Heart right ventricle (tissue), 16 donors: ENCODE measurements around the gene ALDH3B2. TPM values are rescaled to one million over a fixed set of nuclear protein-coding genes. Genes with fewer than 3 reads are reported as not detected.
A peak's percentile ranks its signal among the peaks of the same experiment; 100 is the strongest.

Experiments
- ATAC-seq, 8 donors: fragments of 200-7000 bp; cut with Tn5 transposase; one replicate each; pipeline ENCODE4 v1.9.1; 2020; ENCODE audit warnings: mild to moderate bottlenecking in 8 of 8, moderate library complexity in 8 of 8, moderate number of reproducible peaks in 1 of 8
- DNase-seq, 2 donors: peaks; one replicate each; pipeline ENCODE4 v3.0.0-alpha.2; 2020
- H3K27ac ChIP-seq, 10 donors: fragments of 200-600 bp; sonication (generic) in 2 of 10; one replicate each; pipeline versions ENCODE4 v1.5.0 to v1.8.0; 2020 to 2022; ENCODE audit warnings: mild to moderate bottlenecking in 3 of 10
- H3K27me3 ChIP-seq, 7 donors: fragments of 200-600 bp; one replicate each; pipeline ENCODE4 v1.8.0; 2021 to 2022; ENCODE audit warnings: mild to moderate bottlenecking in 2 of 7
- H3K36me3 ChIP-seq, 9 donors: fragments of 200-600 bp; sonication (generic) in 1 of 9; one replicate each; pipeline versions ENCODE4 v1.5.0 to v1.8.0; 2020 to 2022; ENCODE audit warnings: mild to moderate bottlenecking in 2 of 9
- H3K4me1 ChIP-seq, 9 donors: fragments of 200-600 bp; sonication (generic) in 1 of 9; one replicate each; pipeline versions ENCODE4 v1.5.0 to v1.8.0; 2020 to 2022; ENCODE audit warnings: mild to moderate bottlenecking in 4 of 9
- H3K4me3 ChIP-seq, 10 donors: fragments of 200-600 bp; sonication (generic) in 2 of 10; one replicate each; pipeline versions ENCODE4 v1.5.0 to v1.8.0; 2020 to 2022; ENCODE audit warnings: mild to moderate bottlenecking in 7 of 10, moderate library complexity in 2 of 10
- H3K9me3 ChIP-seq, 11 donors: fragments of 200-600 bp in 10 of 11; sonication (generic) in 2 of 11; one replicate each; pipeline versions ENCODE4 v1.5.0 to v1.8.0; 2013 to 2022; ENCODE audit warnings: mild to moderate bottlenecking in 2 of 11, control low read depth in 1 of 11, moderate library complexity in 1 of 11
- WGBS, 2 donors: extraction: QIAGEN DNeasy Blood & Tissue Kit; methylation state at CpG; one replicate each; pipeline ENCODE4 v1.1.7; 2013; ENCODE audit warnings: inconsistent platforms in 1 of 2; 5-methylcytosine and 5-hydroxymethylcytosine counted together
- intact Hi-C, 10 donors: fragments of 100-400 bp; cut with DNase I; formaldehyde crosslinking; loops; one replicate each; pipeline versions ENCODE4 v1.11.1 to v1.14.2; 2022
- polyA plus RNA-seq, 2 donors: library from polyadenylated mRNA; stranded (reverse); fragments of 200-250 nt; gene quantifications; one replicate each; pipeline ENCODE4 v1.2.3, GENCODE V29; 2013
- total RNA-seq, 10 donors: library from RNA; stranded (reverse); fragmentation: NEBNext Ultra II Directional in 3 of 10; extraction: Animal tissue kit (Norgen Biotek cat#: 25700) in 3 of 10; gene quantifications; one replicate each; pipeline versions ENCODE4 v1.2.1 to v1.2.4, GENCODE V29; 2021 to 2023
- TF ChIP-seq, protein P1 (sequence below), 9 donors: fragments of 200-600 bp; sonication (generic) in 2 of 9; IDR thresholded peaks; one replicate each; pipeline versions ENCODE4 v1.5.0 to v1.8.0; 2021 to 2022; ENCODE audit warnings: antibody characterized with exemption in 9 of 9, mild to moderate bottlenecking in 5 of 9, moderate library complexity in 1 of 9
- donor health status: Arrhythmogenic right ventricular cardiomyopathy.
- donor health status: ischemic (EF 13 %, LVEDD 7.1; RV severe dilation, severe dysfunction).
- donor health status: healthy with polysubstance abuse.
- donor health status: DM: no; HTN: yes; CAD: no.
- donor health status: DM: no; HTN: no; CAD: no.
- donor health status: ischemic (EF 25% LVEDD 6.9; RV normal size, moderate dysfunction).
- donor health status: ischemic (EF 25% LVEDD 5.7; RV mildly dilated, moderate dysfunction).
- donor health status: healthy.
- donor health status: DM: yes; HTN: yes; CAD: no.
- donor health status: Ischemic cardiomyopathy.
- donor health status: ischemic (EF 35%, LVEDD 5.7; RV mildly dilated, moderate dysfunction).
- donor health status: nonischemic (EF 11% LVEDD 7.7; RV severe dilation, severe dysfunction).
- donor health status: DM: yes; HTN: yes; CAD: no.
- donor health status: PGD.
- donor health status: ischemic (EF 29% LVEDD 5.4; RV normal size, mild dysfunction).
- donor health status: nonischemic (EF 23%, LVEDD 6.1; RV moderate dilation, normal function).

ALDH3B2 gene
- total and polyA plus RNA-seq, 12 donors: 0.03 TPM; not detected in 11

DNA sequence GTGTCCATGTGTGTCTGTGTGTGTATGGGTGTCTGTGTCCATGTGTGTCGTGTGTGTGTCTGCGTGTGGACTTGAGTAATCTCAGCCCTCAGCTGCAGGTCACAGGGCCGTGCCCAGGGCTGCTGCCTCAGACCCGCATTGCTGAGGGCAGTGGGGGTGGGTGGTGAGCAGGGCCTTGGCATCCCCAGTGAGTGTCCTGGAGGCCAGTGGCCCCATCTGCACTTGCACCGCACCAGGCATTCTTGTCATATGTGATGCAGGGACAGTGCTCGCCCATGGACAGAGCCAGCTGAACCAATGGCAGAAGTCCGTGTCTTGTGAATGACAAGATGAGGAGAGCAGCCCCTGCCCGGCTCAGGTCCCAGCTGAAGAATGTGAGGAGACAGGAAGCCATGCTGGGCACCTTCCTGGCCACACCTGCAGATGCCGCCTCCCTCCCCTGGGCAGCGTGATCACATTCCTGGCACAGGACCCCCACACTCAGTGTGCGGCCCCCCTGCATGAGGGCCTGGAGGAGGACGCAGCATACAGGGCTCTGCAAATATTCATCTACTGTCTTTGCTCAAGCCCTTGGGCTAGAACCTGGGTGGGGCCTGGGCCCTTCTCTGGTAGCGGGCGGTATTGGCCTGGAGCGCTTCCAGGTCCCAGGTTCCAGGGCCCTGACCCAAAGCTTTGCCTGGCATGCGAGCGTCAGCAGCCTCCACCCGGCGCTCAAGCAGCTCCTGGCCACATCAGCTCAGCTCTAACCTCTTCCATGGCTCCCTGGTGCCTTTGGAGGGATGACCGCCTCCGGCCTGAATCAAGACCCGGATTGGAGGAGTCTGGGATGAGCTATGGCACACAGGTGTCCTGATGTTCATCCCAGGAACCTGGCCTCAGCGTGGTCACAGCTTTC, 3.9 kb downstream of the ALDH3B2 start:
- Histone ChIP-seq H3K4me1 (no peaks in the 10 kb centered on the region), H3K4me3 (no peak overlapping the region), H3K27ac (no peak overlapping the region), H3K9me3 (no peaks in the 10 kb centered on the region), H3K27me3 (peaks cover 0 to 23% (median 13%) of the 10 kb centered on the region in 7 donors), H3K36me3 (no peaks in the 10 kb centered on the region)
- DNase-seq: no peak
- WGBS, 2 donors: 81 to 84% methylated on average over 23 of the region's 23 CpGs
- intact Hi-C loops: no loop called here
- ATAC-seq: no peak
- TF ChIP-seq, protein P1, sequence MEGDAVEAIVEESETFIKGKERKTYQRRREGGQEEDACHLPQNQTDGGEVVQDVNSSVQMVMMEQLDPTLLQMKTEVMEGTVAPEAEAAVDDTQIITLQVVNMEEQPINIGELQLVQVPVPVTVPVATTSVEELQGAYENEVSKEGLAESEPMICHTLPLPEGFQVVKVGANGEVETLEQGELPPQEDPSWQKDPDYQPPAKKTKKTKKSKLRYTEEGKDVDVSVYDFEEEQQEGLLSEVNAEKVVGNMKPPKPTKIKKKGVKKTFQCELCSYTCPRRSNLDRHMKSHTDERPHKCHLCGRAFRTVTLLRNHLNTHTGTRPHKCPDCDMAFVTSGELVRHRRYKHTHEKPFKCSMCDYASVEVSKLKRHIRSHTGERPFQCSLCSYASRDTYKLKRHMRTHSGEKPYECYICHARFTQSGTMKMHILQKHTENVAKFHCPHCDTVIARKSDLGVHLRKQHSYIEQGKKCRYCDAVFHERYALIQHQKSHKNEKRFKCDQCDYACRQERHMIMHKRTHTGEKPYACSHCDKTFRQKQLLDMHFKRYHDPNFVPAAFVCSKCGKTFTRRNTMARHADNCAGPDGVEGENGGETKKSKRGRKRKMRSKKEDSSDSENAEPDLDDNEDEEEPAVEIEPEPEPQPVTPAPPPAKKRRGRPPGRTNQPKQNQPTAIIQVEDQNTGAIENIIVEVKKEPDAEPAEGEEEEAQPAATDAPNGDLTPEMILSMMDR (IDR thresholded peaks at IDR 0.05): no peak

DNA sequence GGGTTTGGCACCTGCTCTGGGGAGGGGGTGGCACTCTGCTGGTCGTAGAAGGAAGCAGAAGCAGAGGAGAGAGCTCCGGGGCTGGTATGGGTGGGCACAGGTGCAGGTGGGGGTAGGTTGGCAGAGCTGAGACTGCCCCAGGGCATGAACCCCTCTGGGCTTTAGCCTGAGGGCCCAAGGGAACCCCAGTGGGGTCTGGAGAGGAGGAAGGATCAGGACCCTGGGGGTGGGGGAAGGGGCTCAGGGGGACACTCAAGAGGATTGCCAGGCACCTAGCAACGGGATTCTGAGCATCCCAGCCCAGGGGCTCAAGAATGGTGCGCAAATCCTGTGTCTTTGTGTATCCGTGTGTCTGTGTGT, 6.3 kb downstream of the ALDH3B2 start:
- 63% methylated on average over 5 of the region's 5 CpGs for WGBS, 2 donors
- no peak overlapping the region for H3K27ac ChIP-seq
- intact Hi-C loops: no loop called here
- TF ChIP-seq, protein P1 (IDR thresholded peaks at IDR 0.05): no peak
- DNase-seq (no peak), ATAC-seq (no peak)
- H3K4me1 ChIP-seq: no peaks in the 10 kb centered on the region
- H3K4me3 ChIP-seq: no peak overlapping the region
- no peaks in the 10 kb centered on the region for H3K9me3 ChIP-seq
- peaks cover 0 to 6% (median 0%) of the 10 kb centered on the region in 7 donors for H3K27me3 ChIP-seq
- no peaks in the 10 kb centered on the region for H3K36me3 ChIP-seq

- TF ChIP-seq, protein P1 (IDR thresholded peaks at IDR 0.05): no peak
- no peaks in the 10 kb centered on the region for H3K36me3 ChIP-seq
- 84 to 85% methylated on average over 26 of the region's 26 CpGs for WGBS, 2 donors
- ATAC-seq: peak in 1 of 8 donors; percentile 39
- DNase-seq: no peak
- peaks cover 0 to 6% (median 0%) of the 10 kb centered on the region in 7 donors for H3K27me3 ChIP-seq
- intact Hi-C loops: no loop called here
- no peaks in the 10 kb centered on the region for H3K9me3 ChIP-seq
- H3K4me1 ChIP-seq: no peaks in the 10 kb centered on the region
- no peak overlapping the region for H3K4me3 ChIP-seq
- no peak overlapping the region for H3K27ac ChIP-seq
Observed at GRCh38 chr11:67667490-67668191, 6.8 kb downstream of the ALDH3B2 start.

DNA sequence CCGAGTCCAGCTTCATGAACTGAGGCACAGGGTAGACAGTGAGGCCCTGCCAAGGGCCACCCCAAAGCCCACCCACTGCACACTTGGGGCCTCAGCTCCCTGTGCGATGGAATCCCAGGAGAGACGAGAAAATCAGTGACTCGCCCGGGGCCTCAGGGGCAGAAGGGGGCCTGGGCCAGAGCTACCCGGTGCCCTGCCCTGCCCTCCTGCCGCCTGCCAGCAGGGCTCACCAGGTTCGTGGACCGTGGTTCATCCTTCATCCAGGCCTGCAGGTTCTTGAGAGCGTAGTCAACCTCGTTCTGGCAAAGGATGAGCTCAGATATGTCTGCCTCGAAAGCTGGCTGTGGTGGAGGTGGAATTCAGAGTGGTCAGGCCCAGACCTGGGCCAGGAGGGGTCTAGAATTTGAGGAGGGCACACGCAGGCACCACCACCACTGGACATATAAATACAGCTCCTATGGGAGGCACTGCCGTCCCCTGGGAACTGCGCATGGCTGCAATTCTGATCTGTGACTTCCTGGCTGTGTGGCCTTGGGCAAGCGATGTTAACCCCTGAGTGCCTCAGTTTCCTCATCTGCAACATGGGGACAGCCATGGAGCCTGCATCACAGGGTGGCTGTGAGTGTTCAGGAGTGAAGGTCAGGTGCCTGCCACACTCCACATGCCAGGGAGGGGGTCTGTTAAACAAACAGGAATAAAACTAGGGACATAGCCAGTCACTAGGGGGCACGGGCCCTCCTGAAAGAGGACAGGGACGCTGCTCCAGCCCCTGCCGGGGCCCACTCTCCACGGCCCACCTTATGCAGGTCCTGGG, 7.5 kb downstream of the ALDH3B2 start:
- DNase-seq: no peak
- TF ChIP-seq, protein P1 (IDR thresholded peaks at IDR 0.05): no peak
- intact Hi-C loops: no loop called here
- H3K27ac ChIP-seq: no peak overlapping the region
- H3K4me3 ChIP-seq: no peak overlapping the region
- H3K27me3 ChIP-seq: peaks cover 0 to 6% (median 0%) of the 10 kb centered on the region in 7 donors
- ATAC-seq: peak in 1 of 8 donors; percentile 11
- WGBS, 2 donors: 71 to 76% methylated on average over 20 of the region's 20 CpGs
- no peaks in the 10 kb centered on the region for H3K9me3 ChIP-seq
- no peaks in the 10 kb centered on the region for H3K36me3 ChIP-seq
- H3K4me1 ChIP-seq: no peaks in the 10 kb centered on the region
